GM18507 (cell line): Measurements from ENCODE around the gene WDPCP.
A peak's percentile ranks its signal among the peaks of the same experiment; 100 is the strongest.
"Not testable (repeated sequence)": the region's sequence is repeated elsewhere in the genome, so short reads cannot be mapped to it uniquely, and the experiment has no call there.

Experiments
- DNase-seq: peaks from one replicate; pipeline ENCODE4 v3.0.0; 2011; ENCODE audit warnings: low read depth; ENCODE audit not compliant: insufficient read length; ENCODE audit errors: extremely low spot score
- FAIRE-seq: peaks from 2 replicates; lab custom pipeline; 2011; peaks lifted over from hg19 to GRCh38; lab: Jason Lieb, UNC

WDPCP gene

DNA sequence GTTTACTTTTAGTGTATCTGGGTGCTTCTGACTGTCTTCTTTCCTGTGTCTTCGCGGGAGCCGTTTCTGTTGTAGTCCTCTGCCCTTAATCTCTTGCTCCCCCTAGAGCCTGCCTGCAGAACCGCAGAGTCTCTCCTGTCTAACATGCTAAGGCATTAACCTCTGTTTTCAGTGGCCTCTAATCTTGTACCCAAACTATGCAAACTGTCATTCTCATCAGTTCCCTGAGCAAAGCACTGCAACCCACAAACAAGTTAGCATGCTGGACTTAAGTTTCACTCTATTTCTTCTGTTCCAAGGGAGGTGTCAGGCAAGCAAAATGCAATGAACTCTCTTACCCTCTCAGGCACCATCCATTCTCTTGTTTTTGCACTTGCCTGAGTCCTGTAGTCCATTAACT lies 399.3 kb downstream of the WDPCP start:
- peak; percentile 3 for DNase-seq
- peak; percentile 36 for FAIRE-seq

DNA sequence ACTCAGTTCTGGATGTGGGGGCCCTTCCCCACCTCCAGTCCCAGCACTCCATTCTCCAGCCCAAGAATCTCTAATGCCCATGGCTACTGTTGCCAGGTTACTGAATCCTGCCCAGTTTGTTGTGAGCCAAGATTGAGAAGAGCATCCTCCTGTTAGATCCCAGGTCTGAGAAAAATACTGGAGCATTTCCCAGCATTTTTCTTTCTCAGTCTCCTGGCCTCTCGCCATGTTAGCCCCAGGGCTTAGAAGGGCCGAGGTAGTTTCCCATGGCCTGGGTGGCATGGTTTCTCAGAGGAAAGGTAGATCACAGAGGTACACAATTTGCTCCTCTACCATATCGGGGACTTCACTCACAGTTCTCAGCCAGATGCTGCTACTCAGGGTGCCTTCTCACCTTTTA lies 401.9 kb downstream of the WDPCP start:
- DNase-seq (no peak), FAIRE-seq (no peak)

DNA sequence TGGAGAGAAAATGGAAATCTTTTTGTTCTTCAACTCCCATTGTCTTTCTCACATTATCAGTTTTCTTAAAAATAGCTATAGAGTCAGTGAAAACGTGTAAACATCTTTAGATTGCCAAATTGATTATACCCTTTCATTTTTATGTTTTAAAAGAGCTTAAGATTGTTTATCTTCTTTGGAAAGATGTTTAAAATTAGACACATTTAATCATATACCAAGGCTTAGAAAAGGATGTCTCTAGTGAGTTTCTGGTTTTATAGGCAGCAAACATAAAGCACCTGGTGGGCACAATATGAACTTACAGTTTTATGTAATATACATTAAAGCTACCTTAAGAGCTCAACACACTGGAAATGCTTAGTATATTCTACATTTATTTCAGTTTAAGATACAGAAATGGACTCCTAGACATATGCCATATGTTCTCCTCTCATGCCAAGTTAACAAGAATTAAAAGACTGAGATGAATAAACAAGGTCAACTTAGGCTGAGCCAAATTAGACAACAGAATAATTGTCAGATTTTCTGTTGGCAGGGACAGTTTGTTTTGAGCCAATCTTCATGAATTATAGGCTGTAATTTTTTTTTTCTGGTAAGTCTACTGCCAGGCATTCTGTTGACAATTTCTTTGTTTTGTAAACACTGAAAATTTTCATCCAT lies 425.0 kb downstream of the WDPCP start:
- DNase-seq (no peak), FAIRE-seq (no peak)

- FAIRE-seq = no peak
- DNase-seq = no peak
Measured at GRCh38 chr2:63159262-63159661, 429.0 kb downstream of the WDPCP start.

DNA sequence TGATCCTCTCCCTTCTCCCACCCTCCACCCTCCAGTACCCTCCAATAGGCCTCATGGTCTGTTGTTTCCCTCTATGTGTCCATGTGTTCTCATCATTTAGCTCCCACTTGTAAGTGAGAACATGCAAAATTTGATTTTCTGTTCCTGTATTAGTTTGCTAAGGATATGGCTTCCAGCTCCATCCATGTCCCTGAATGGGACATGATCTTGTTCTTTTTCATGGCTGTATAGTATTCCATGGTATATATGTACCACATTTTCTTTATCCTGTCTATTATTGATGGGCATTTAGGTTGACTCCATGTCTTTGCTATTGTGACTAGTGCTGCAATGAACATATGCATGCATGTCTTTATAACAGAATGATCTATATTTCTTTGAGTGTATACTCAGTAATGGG lies 451.6 kb downstream of the WDPCP start:
- DNase-seq, FAIRE-seq: not testable (repeated sequence)

- FAIRE-seq (no peak), DNase-seq (no peak)
Measured at GRCh38 chr2:63132020-63132419, 456.3 kb downstream of the WDPCP start.

DNA sequence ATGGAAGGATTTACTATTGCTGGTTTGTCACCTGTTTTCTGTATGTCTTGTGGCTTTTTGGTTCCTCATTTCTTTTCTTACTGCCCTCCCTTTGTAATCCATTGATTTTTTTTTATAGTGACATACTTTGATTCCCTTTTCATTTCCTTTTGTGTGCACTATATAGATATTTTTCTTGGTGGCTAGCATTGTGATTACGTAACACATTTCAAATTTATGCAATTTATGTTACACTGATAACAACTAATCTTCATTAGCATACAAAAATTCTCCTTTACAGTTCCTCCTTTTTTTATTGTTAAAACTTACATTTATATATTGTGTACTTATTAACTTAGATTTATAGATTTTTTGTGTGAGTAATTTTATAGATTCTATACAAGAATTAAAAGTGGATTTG lies 457.1 kb downstream of the WDPCP start:
- DNase-seq (no peak), FAIRE-seq (no peak)

DNA sequence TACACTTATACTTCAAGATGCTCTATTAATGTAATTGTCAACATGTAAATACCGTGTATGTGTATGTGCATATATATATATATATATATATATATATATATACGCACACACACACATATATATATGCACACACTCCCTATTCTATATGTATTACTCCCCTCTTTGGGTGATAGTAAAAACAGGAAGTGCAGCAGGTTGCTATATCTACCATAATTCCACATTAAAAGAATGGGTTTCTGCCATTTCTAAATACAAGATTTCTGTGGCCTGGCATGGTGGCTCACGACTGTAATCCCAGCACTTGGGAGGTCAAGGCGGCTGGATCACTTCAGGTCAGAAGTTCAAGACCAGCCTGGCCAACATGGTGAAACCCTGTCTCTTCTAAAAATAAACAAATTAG lies 460.7 kb downstream of the WDPCP start:
- FAIRE-seq = no peak
- no peak for DNase-seq

GRCh38 chr2:63124850-63125249 lies 463.4 kb downstream of the WDPCP start:
- DNase-seq (no peak), FAIRE-seq (no peak)

- FAIRE-seq (peak; percentile 64), DNase-seq (no peak)
Measured at GRCh38 chr2:63124218-63124617, 464.1 kb downstream of the WDPCP start.

DNA sequence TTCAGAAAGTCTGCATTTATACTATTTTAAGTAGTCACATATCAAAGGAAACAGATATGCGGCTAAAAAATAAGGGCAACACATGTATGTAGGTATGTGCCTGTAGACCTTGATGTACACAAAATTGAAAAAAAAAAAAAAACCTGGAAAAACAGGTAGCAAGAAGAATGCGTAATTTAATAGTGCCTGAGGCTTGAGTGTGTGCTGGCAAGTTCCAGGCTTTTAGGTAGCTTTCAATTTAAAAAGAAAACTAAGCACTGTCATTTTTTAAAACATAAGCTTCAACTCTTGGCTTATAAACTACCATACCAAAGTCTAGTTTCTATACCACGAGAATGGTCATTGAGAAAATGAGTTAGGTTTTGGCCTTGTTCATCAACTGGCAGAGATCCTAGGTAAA lies 465.4 kb downstream of the WDPCP start:
- DNase-seq = no peak
- no peak for FAIRE-seq

DNA sequence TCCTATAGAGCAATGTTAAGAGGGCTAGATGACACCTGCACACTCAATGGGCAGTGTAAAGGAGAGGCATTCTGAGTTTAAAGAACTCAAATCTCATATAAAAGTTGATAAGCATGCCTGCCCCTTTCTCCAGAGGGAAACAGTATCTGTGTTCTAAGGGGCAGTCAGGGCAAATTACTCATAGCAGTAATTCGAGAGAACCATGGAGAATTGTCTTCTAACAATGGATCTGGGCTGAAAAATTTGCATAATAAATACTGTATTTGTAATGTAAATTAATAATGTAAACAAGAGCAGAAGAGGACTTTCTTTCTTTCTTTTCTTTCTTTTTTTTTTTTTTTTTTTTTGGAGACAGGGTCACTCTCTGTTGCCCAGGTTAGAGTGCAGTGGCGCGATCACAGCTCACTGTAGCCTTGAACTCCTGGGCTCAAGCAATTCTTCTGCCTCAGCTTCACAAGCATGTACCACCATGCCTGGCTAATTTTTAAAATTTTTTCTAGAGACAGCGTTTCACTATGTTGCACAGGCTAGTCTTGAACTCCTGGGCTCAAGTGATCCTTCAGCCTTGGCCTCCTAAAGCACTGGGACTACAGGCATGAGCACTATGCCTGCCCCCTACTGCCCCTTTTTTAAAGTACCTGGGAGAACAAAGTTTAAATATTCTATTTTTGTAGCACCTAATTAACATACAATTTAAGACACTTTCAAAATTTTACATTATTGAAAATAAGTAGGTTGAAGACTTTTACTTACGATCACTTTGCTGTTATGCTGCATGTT lies 467.0 kb downstream of the WDPCP start:
- DNase-seq (no peak), FAIRE-seq (no peak)

GRCh38 chr2:63118821-63119220 lies 469.5 kb downstream of the WDPCP start:
- DNase-seq (no peak), FAIRE-seq (no peak)

DNA sequence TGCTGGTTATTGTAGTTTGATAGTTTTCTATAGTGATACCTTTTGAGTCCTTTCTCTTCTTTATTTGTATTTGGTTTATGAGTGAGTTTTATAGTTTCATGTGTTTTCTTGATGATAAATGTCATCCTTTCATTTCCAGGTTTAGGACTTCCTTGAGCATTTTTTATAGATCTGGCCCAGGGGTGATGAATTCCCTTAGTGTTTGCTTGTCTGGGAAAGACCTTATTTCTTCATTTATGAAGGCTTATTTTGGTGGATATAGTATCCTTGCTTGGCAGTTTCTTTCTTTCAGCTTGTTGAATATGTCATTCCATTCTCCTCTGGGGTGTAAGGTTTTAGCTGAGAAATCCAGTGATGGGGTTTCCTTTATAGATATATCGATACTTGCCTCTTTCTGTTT lies 483.8 kb downstream of the WDPCP start:
- DNase-seq (no peak), FAIRE-seq (no peak)

GRCh38 chr2:63101954-63102353 lies 486.3 kb downstream of the WDPCP start:
- no peak for FAIRE-seq

GRCh38 chr2:63099032-63099431 lies 489.2 kb downstream of the WDPCP start:
- FAIRE-seq = no peak

More at GRCh38 chr2:63101954-63102353, 486.3 kb downstream of the WDPCP start:
- DNase-seq = no peak

GRCh38 chr2:63096491-63096890 lies 491.8 kb downstream of the WDPCP start:
- no peak for FAIRE-seq
- DNase-seq = no peak

More at GRCh38 chr2:63099032-63099431, 489.2 kb downstream of the WDPCP start:
- no peak for DNase-seq

DNA sequence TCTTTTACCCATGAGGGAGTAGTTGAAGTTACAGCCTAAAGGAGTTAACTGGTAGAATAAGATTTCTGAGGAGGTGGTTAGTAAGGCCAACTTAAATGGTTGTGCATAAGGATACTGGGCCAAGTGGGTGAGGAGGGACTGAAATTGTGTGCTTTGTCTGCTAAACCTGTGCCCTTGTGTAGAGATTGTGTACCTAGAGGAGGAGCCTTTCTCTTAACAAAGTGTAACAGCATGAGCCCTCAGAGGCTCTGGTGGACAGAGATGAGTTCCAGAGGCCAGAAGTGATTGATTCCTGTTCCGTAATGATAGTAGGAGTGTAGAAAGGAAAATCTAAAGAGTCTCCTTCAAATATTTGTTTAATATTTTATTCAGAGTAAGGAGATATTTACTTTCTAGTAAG lies 494.8 kb downstream of the WDPCP start:
- DNase-seq (no peak), FAIRE-seq (no peak)

DNA sequence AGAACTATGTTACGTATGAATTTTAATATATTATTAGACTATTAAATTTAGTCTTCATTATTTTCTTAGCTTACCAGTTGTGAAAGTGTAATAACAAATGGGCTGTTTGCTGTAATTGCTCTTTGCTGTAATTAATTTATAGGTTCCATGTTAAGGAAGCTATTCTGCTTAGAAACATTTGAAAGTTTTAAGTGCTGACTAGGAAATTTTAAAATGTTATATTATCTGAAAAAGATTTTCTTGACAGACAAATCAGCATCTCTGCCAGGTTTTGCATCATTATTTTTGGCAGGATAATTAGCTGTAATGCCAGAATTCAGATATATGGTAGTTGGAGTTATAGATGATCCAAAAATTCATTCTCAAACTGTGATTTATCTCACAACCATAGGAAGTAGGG lies 495.4 kb downstream of the WDPCP start:
- DNase-seq (no peak), FAIRE-seq (no peak)

DNA sequence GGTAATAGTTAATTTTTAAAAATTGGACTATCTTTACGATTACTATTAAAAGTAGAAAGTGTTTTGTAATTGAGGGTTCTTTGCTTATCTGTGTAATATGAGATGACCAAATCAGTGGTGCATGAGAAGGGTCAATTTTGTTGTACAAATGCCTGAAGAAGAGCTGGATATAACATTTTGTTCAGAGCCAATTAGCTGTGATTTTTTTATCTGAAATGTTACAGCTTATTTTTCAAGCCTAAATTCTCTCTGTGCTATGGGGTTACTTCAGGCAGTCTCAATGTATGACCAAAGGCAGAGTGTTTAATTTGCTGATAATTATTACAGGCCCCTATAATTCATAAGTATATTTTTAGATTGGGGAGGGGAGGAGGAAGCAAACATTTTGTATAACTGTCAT lies 495.9 kb downstream of the WDPCP start:
- FAIRE-seq (no peak), DNase-seq (no peak)

DNA sequence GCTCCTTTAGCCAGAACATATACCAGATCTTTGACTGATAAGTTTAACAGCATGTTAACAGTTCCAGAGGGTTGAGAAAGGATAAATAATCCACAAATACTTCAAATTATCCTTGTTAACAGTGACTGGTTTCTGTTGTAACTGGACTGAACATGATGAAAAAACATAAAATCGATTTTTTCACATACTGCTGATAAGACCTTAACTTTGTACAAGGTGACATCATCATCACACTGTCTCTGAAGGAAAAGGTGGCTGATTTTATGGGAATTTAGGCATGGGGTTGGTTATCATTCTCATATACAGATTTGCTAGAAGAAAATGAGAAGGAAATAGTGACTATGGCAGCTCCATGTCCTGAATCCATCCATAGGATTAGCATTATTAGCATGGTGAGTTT lies 501.6 kb downstream of the WDPCP start:
- no peak for DNase-seq
- FAIRE-seq = no peak
